HK-2 (cell line): ENCODE data around the gene PYY.
"Not testable (repeated sequence)": the region's sequence is repeated elsewhere in the genome, so short reads cannot be mapped to it uniquely, and the experiment has no call there.

Experiments used
- DNase-seq: peaks from one replicate; pipeline ENCODE4 v3.0.0-alpha.2; 2018; ENCODE audit not compliant: unreplicated experiment

Gene PYY

GRCh38 chr17:43979011-43979410 lies 25.3 kb upstream of the PYY start:
- no peak for DNase-seq

DNA sequence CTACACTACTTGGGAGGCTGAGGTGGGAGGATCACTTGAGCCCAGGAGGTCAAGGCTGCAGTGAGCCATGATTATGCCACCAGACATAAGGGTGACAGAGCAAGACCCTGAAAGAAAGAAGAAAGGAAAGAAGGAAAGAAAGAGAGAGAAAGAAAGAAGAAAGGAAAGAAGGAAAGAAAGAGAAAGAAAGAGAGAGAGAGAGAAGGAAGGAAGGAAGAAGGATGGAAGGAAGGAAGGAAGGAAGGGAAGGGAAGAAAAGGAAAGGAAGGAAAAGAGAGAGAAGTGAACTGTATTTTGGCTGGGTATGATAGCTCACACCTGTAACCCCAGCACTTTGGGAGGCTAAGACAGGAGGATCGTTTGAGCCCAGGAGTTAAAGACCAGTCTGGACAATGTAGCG lies 24.3 kb upstream of the PYY start:
- no peak for DNase-seq

GRCh38 chr17:43976963-43977837 lies 23.5 kb upstream of the PYY start:
- DNase-seq, result no peak

DNA sequence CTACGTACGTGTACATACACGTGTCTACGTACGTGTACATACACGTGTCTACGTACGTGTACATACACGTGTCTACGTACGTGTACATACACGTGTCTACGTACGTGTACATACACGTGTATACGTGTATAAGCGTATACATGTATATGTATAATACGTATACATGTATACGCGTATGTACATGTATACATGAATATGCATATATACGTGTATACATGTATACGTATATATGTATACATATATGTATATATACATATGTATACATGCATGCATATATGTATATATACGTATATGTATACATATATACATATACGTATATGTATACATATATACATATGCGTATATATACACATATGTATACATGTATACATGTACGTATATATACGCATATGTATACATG lies 22.2 kb upstream of the PYY start:
- DNase-seq, result no peak

DNA sequence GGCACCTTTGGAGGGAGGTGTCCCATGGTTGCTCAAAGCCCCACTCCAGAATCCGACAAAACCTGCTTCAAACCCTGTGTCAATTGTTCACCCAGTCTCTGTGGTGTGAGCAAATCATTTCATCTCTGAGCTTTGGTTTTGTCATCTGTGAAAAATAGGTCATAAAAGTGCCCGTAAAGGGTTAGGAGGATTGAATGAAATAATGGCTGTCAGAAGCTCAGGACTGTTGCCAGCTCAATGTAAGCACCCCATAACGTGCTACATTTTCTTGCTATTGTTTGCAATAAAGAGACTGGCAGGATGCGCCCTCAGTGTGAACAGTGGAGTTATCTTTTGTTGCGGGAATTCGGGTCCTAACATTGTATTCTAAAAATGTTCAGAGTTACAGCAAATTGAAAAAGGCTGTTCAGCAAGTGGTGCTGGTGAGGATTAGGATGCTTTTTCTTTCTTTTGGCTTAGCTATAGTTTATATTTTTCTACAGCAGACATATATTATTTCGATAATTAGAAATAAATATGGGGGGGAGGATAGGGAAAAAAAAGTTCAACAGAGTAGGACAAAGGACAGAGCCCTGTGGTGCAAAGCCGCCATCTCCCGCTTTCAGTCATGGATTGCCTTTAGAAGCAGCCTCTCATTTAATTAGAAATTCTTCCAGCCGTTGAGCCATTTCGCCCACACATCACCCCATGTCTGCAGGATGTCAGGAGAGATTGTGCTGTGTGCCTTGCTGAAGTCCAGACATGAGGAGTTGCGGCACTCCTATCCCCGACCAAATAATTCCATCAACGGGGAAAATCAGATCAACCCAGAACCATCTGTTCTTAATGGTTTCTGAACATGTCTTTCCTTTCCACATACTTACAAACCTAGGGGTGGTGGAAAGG lies 20.9 kb upstream of the PYY start:
- no peak for DNase-seq

DNA sequence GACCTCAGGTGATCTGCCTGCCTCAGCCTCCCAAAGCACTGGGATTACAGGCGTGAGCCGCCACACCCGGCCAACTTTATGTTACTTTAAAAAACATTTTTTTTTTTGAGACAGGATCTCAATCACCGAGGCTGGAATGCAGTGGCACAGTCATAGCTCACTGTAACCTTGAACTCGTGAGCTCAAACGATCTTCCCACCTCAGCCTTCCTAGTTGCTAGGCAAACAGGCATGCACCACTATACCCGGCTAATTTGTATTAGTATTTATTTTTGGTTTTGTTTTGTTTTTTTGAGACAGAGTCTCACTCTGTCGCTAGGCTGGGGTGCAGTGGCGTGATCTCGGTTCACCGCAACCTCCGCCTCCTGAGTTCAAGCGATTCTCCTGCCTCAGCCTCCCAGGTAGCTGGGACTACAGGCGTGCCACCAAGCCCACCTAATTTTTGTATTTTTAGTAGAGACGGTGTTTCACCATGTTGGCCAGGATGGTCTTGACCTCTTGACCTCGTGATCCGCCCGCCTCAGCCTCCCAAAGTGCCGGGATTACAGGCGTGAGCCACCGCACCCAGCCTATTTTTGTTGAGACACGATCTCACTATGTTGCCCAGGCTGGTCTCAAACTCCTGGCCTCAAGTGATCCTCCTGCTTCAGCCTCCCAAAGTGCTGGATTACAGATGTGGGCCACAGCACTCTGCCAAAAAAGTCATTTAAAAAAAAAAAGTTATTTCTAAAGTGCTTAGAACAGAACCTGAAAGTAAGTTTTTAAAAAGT lies 18.9 kb upstream of the PYY start:
- DNase-seq, result not testable (repeated sequence)

GRCh38 chr17:43971436-43971835 lies 17.7 kb upstream of the PYY start:
- DNase-seq, result not testable (repeated sequence)

GRCh38 chr17:43970366-43970765 lies 16.6 kb upstream of the PYY start:
- DNase-seq, result no peak

DNA sequence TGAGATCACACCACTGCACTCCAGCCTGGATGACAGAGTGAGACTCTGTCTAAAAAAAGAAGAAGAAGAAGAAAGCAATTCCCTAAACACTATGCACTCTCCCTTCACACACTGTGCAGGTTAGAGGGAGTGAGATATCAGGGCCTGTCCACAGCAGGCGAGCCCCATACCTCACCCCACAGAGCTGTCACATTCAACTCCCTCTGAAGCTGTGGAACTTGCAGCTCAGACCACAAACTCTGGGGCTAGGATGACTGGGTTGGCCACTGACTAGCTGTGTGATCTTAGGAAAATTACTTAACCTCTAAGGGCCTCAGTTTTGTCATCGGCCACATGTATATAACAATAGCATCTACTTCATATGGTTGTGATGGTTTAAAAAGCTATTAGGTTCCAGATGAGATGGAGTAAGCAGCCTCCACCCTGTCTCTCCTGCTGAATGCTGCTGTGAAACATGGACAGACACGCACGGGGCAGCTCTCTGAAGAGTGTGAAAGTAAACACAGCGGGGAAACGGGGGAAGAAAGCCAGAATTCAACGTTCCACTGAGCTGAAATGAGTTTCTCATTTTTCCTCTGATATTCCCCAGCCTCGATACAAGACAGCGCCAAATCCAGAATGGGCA lies 13.6 kb upstream of the PYY start:
- DNase-seq, result no peak

- no peak for DNase-seq
Observed at GRCh38 chr17:43966276-43966675, 12.5 kb upstream of the PYY start.

- no peak for DNase-seq
Observed at GRCh38 chr17:43962479-43962878, 8.7 kb upstream of the PYY start.

- no peak for DNase-seq
Observed at GRCh38 chr17:43961954-43962353, 8.2 kb upstream of the PYY start.

- DNase-seq, result not testable (repeated sequence)
Observed at GRCh38 chr17:43961292-43961691, 7.6 kb upstream of the PYY start.

DNA sequence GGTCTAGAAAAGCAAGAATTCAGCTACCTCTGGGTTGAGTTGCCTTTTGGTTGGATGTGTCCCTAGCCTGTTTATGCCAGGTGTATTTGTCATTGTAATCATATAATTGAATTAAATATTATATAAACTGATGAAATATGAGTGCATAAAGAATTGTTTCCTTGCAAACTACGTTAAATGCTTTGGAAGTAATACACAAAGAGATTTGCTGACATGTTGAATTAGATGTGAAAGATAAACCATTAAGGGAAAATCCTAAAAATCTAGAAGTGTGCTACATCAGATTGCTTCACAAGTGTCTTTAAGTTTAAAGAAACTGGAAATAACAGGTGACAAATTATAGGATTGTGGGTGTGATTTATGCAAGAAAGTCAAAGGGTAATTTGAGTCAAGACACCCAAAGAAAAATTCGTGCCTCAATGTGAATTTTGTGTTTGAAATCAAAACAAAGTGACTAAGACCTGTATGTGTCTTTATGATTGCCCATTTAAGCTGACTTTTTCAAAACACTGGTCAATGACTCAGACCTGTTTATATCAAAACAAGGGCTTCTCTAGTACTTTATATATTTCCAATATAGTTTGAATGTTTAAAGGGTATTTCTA lies 5.1 kb upstream of the PYY start:
- DNase-seq, result no peak

DNA sequence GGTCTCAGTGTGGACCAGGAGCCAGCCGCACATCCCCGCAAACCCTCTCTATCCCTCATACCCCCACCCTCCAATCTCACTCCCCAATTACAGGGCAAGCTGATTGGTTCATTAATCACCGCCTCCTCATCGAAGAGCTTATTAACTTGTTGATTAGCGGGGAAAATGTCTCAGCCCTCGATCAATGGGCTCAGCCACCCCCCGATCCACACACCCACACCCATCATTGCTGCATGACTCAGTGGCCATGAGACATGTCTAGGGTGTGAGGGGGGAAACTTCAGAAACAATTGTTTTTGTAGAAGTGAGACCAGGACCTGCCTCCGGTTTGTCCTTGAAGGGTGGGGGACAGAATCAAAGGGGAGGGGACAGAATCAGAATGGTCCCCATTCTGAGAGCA lies 2.5 kb upstream of the PYY start:
- no peak for DNase-seq

- no peak for DNase-seq
Observed at GRCh38 chr17:43952724-43953666, 745 bp downstream of the PYY start.

DNA sequence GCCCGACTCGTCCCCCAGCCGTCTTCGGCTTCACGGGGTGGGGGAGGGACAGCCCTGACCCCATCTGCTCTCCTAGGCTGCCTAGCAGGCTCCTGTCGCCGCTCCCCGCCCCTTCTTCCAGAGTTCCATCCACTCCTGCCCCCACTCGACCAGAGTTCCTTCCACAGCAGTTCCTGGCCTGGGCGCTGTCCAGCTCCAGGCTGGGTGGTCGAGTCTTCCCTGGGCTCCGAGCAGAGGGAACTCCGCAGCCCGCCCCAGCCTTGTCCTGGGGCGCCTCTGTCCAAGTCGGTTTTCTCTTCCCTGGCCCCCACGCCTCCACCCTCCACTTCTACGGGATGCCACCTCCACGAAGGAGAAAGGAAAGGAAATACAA lies 1.4 kb downstream of the PYY start:
- DNase-seq, result no peak

DNA sequence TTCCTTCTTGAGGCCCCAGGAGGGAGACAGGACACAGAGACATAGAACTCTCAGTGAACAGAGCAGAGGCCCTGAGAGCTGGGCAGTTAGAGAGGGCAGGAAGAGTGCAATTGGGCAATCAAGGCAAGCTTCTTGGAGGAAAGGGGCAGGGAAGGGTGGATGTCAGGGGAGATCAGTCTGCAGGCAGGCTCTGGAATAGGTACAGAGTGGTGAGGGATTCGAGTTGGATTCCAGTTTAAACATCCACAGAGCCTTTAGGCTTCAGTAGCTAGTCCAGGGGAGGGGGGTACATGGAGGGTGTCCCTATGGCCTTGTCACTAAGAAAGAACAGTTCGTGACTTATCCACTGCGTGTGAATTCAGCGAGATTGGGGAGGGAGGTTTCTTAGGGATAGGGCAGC lies 2.0 kb downstream of the PYY start:
- no peak for DNase-seq

DNA sequence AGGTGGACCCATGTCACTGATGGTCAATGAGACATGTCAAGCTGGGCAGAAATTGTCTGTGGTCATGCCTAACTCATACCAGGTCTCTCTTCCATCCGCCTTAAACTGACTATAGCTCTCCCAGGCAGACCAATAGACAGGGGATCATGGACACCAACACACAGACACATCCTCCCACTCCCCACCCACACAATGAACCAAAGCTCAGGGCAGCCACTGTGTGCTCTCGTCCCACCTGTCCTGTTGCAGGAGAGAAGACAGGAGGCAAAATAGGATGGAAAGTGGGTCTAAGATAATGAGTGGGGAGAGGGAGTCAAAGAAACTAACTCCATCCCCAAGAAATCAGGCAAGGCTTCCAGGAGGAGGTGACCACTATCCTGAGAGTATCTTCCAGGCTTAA lies 3.2 kb downstream of the PYY start:
- DNase-seq, result no peak

DNA sequence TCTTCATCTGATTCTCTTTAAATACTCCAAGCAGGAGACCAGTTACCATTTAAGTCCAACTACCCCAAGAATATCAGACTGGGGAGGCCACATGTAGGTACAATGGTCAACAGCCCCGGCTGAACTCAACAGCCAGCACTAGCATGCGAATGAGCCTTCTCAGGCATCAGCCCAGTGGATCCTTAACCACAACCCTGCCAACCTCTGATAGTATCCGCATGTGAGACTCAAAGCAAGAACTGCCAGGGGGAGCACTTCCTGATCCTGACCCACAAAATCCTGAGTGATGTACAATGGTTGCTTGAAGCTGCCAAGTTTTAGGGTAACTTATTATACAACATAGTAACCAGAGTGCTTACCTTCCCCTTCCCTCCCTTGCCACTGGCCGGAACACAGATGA lies 4.0 kb downstream of the PYY start:
- DNase-seq, result no peak
